ENCODE data around the gene AP1M2. TPM values are rescaled to one million over a fixed set of nuclear protein-coding genes. Genes with fewer than 3 reads are reported as not detected.
A peak's percentile ranks its signal among the peaks of the same experiment; 100 is the strongest.

AP1M2 gene
- total RNA-seq, 1 experiment from 2014 or later, result 196 TPM

DNA sequence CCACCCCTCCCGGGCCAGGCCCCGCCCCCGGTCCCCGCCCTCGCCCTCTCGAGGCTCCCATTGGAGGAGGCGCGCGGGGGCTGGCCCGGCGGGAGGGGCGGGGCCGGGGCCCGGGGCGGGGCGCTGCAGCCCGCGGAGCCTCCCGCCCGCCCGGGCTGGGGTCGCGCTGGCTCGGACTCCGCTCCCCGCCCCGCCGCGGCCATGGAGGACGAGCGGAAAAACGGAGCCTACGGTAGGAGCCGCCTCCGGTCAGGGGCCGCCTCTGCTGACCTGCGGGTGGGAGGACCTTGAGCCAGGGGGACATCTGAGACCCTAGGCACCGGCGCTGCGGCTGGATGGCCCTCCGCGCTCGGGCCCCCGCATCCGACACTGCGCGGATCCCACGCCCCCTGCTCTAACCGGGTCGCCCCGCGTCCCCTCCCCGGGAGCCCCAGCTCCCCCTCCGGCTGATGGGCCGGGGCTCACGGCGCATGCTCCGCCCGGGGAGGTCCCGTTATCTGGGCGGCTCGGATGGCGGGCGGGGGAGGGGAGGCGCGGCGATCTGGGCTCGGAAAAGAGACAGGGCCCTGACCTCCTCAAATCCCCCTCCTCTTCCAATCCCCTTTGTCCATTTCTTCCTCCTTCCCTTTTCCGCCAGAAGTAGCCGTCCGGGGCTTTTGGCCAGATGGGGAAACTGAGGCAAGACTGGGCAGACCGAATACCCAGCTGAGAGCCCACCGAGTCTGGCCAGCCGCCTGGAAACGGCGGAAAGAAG lies 15.4 kb upstream of the AP1M2 start:
- CTCF ChIA-PET, result interaction anchor here (0.6 to 1.6 kb wide), 3 partner anchors 21 to 96 kb away, joined by 3 to 14 read pairs (median 3); no protein-coding TSS in a partner anchor

DNA sequence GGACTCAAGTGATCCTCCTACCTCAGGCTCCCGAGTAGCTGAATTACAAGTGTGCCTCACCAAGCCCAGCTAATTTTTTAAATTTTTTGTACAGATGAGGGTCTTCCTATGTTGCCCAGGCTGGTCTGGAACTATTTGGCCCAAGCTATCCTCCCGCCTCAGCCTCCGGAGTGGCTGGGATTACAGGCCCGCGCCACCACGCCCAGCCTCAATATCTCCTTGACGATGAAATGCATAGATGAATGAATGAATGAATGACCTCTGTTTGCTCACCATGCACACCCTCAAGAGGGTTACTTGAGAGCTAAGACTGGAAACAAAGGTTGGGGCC lies 14.9 kb upstream of the AP1M2 start:
- H3K36me3 ChIP-seq (ENCODE audit: control insufficient read depth, insufficient read depth, low read length), result no peaks in the 10 kb centered on the region
- TF ChIP-seq, protein P1, sequence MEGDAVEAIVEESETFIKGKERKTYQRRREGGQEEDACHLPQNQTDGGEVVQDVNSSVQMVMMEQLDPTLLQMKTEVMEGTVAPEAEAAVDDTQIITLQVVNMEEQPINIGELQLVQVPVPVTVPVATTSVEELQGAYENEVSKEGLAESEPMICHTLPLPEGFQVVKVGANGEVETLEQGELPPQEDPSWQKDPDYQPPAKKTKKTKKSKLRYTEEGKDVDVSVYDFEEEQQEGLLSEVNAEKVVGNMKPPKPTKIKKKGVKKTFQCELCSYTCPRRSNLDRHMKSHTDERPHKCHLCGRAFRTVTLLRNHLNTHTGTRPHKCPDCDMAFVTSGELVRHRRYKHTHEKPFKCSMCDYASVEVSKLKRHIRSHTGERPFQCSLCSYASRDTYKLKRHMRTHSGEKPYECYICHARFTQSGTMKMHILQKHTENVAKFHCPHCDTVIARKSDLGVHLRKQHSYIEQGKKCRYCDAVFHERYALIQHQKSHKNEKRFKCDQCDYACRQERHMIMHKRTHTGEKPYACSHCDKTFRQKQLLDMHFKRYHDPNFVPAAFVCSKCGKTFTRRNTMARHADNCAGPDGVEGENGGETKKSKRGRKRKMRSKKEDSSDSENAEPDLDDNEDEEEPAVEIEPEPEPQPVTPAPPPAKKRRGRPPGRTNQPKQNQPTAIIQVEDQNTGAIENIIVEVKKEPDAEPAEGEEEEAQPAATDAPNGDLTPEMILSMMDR (IDR thresholded peaks at IDR 0.05; ENCODE audit: insufficient read depth in 1 of 2, low read depth in 1 of 2, low read length in 1 of 2, severe bottlenecking in 1 of 2, unreplicated experiment in 1 of 2), result no peak
- H3K4me3 ChIP-seq (ENCODE audit: low read depth, low read length), result peak overlapping the region; percentile 26
- H3K9me3 ChIP-seq, result no peaks in the 10 kb centered on the region
- ChIA-PET POLR2A (interaction anchor here (0.6 kb wide), 1 partner anchor 662 kb away, joined by 8 read pairs; no protein-coding TSS in a partner anchor), CTCF (interaction anchor here (0.6 to 1.6 kb wide), 3 partner anchors 20 to 97 kb away, joined by 3 to 14 read pairs (median 3); no protein-coding TSS in a partner anchor)
- peak overlapping the region; percentile 67 for H3K4me3 Mint-ChIP-seq (ENCODE audit: unreplicated experiment)
- H3K4me1 ChIP-seq, result no peaks in the 10 kb centered on the region
- H3K27ac Mint-ChIP-seq (ENCODE audit: unreplicated experiment), result no peak overlapping the region
- peaks cover 11% of the 10 kb centered on the region for H3K4me1 Mint-ChIP-seq (ENCODE audit: low read depth, unreplicated experiment)
- no peaks in the 10 kb centered on the region for H3K36me3 Mint-ChIP-seq (ENCODE audit: insufficient read depth, unreplicated experiment)
- intact Hi-C loops (cut with micrococcal nuclease; ENCODE audit: unreplicated experiment), result no loop called here
- no peaks in the 10 kb centered on the region for H3K9me3 Mint-ChIP-seq (ENCODE audit: unreplicated experiment)
- H3K27me3 ChIP-seq (replicated peaks; ENCODE audit: control insufficient read depth, insufficient read depth, low read length), result no peaks in the 10 kb centered on the region
- H3K27me3 Mint-ChIP-seq (ENCODE audit: insufficient read depth, unreplicated experiment), result peaks cover 3% of the 10 kb centered on the region
- BruUV-seq (replicated peaks), result no TSS peak
- DNase-seq, result no peak

More for the DNA sequence above, 15.4 kb upstream of the AP1M2 start:
- no peaks in the 10 kb centered on the region for H3K27me3 ChIP-seq (replicated peaks; ENCODE audit: control insufficient read depth, insufficient read depth, low read length)
- Mint-ChIP-seq H3K9me3 (ENCODE audit: unreplicated experiment) (no peaks in the 10 kb centered on the region), H3K27ac (ENCODE audit: unreplicated experiment) (no peak overlapping the region), H3K4me1 (ENCODE audit: low read depth, unreplicated experiment) (peaks cover 11% of the 10 kb centered on the region), H3K27me3 (ENCODE audit: insufficient read depth, unreplicated experiment) (peaks cover 3% of the 10 kb centered on the region), H3K4me3 (ENCODE audit: unreplicated experiment) (peak overlapping the region; percentile 67), H3K36me3 (ENCODE audit: insufficient read depth, unreplicated experiment) (no peaks in the 10 kb centered on the region)
- peak; percentile 71 to 82 for DNase-seq
- POLR2A ChIA-PET, result interaction anchor here (0.6 kb wide), 1 partner anchor 662 kb away, joined by 8 read pairs; no protein-coding TSS in a partner anchor
- peak overlapping the region; percentile 72 for H3K4me3 ChIP-seq (ENCODE audit: low read depth, low read length)
- H3K36me3 ChIP-seq (ENCODE audit: control insufficient read depth, insufficient read depth, low read length), result no peaks in the 10 kb centered on the region
- no peaks in the 10 kb centered on the region for H3K4me1 ChIP-seq
- no TSS peak for BruUV-seq (replicated peaks)
- TF ChIP-seq, protein P1 (IDR thresholded peaks at IDR 0.05; ENCODE audit: insufficient read depth in 1 of 2, low read depth in 1 of 2, low read length in 1 of 2, severe bottlenecking in 1 of 2, unreplicated experiment in 1 of 2), result no peak
- intact Hi-C loops (cut with micrococcal nuclease; ENCODE audit: unreplicated experiment), result no loop called here
- H3K9me3 ChIP-seq, result no peaks in the 10 kb centered on the region

DNA sequence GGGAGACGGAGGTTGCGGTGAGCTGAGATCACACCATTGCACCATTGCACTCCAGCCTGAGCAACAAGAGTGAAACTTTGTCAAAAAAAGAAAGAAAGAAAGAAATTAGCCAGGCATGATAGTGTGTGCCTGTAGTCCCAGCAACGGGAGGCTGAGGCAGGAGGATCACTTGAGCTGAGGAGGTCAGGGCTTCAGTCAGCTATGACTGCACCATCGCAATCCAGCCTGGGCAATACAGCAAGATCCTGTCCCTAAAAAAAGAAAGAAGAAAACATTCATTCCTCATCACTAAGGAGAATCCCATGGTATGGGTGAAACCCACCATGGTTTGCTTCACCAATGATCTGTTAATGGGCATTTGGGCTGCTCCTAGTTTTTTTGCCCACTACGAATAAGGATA lies 13.0 kb upstream of the AP1M2 start:
- Histone ChIP-seq H3K27me3 (replicated peaks; ENCODE audit: control insufficient read depth, insufficient read depth, low read length) (no peaks in the 10 kb centered on the region), H3K4me3 (ENCODE audit: low read depth, low read length) (no peak overlapping the region), H3K36me3 (ENCODE audit: control insufficient read depth, insufficient read depth, low read length) (no peaks in the 10 kb centered on the region), H3K9me3 (no peaks in the 10 kb centered on the region), H3K4me1 (no peaks in the 10 kb centered on the region)
- no peaks in the 10 kb centered on the region for H3K36me3 Mint-ChIP-seq (ENCODE audit: insufficient read depth, unreplicated experiment)
- BruUV-seq (replicated peaks), result no TSS peak
- H3K4me1 Mint-ChIP-seq (ENCODE audit: low read depth, unreplicated experiment), result peaks cover 11% of the 10 kb centered on the region
- DNase-seq, result no peak
- H3K27ac Mint-ChIP-seq (ENCODE audit: unreplicated experiment), result no peak overlapping the region
- H3K4me3 Mint-ChIP-seq (ENCODE audit: unreplicated experiment), result no peak overlapping the region
- ChIA-PET POLR2A (no interaction called here), CTCF (no interaction called here)
- peaks cover 3% of the 10 kb centered on the region for H3K27me3 Mint-ChIP-seq (ENCODE audit: insufficient read depth, unreplicated experiment)
- intact Hi-C loops (cut with micrococcal nuclease; ENCODE audit: unreplicated experiment), result no loop called here
- no peaks in the 10 kb centered on the region for H3K9me3 Mint-ChIP-seq (ENCODE audit: unreplicated experiment)
- TF ChIP-seq, protein P1 (IDR thresholded peaks at IDR 0.05; ENCODE audit: insufficient read depth in 1 of 2, low read depth in 1 of 2, low read length in 1 of 2, severe bottlenecking in 1 of 2, unreplicated experiment in 1 of 2), result no peak

Measured in Caco-2 (cell line).